GM23338 (cell line): ENCODE results near the gene GPR135.

ENCODE experiments used
- POLR2AphosphoS5 ChIP-seq: IDR thresholded peaks from 2 replicates; pipeline ENCODE4 v1.6.1; 2016; ENCODE audit warnings: antibody characterized with exemption, low read depth
- TF ChIP-seq, protein P1 (sequence below), 2 experiments: fragments of 200-600 bp in 1 of 2; sonication (generic) in 1 of 2; conservative IDR thresholded peaks; 2 replicates each; pipeline versions ENCODE4 v1.5.1 to v1.6.1; 2016 to 2017; ENCODE audit warnings: antibody characterized with exemption in 2 of 2, low read depth in 2 of 2, mild to moderate bottlenecking in 2 of 2, moderate library complexity in 1 of 2

- TF ChIP-seq, protein P1, sequence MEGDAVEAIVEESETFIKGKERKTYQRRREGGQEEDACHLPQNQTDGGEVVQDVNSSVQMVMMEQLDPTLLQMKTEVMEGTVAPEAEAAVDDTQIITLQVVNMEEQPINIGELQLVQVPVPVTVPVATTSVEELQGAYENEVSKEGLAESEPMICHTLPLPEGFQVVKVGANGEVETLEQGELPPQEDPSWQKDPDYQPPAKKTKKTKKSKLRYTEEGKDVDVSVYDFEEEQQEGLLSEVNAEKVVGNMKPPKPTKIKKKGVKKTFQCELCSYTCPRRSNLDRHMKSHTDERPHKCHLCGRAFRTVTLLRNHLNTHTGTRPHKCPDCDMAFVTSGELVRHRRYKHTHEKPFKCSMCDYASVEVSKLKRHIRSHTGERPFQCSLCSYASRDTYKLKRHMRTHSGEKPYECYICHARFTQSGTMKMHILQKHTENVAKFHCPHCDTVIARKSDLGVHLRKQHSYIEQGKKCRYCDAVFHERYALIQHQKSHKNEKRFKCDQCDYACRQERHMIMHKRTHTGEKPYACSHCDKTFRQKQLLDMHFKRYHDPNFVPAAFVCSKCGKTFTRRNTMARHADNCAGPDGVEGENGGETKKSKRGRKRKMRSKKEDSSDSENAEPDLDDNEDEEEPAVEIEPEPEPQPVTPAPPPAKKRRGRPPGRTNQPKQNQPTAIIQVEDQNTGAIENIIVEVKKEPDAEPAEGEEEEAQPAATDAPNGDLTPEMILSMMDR (conservative IDR thresholded peaks at IDR 0.05; ENCODE audit: low read depth in 2 of 2) = no peak; a peak in 1 of 4 replicates
- no peak for TF ChIP-seq POLR2AphosphoS5
Measured at GRCh38 chr14:59483363-59483762, 18.2 kb upstream of the GPR135 start.
